AG04450 (cell line): ENCODE data around the gene MKI67. TPM values are rescaled to one million over a fixed set of nuclear protein-coding genes. Genes with fewer than 3 reads are reported as not detected.
"Not testable (repeated sequence)": the region's sequence is repeated elsewhere in the genome, so short reads cannot be mapped to it uniquely, and the experiment has no call there.

Experiments
- CTCF ChIA-PET: fragments of 300-600, 350-600 bp; formaldehyde crosslinking; extraction: SDS; loops from one replicate; lab custom pipeline; 2022; ENCODE audit warnings: antibody characterized with exemption, inconsistent platforms; lab: Charles Lee
- POLR2A ChIA-PET: fragments of 350-600 bp; formaldehyde crosslinking; extraction: SDS; loops from one replicate; lab custom pipeline; 2021; ENCODE audit warnings: antibody characterized with exemption, inconsistent platforms; lab: Yijun Ruan, JAX
- DNase-seq: peaks from one replicate; pipeline ENCODE4 v3.0.0-alpha.2; 2011; ENCODE audit warnings: low read depth, low spot score
- H3K27ac ChIP-seq: one replicate; pipeline ENCODE4 v1.5.1; 2012; ENCODE audit warnings: low read depth, low read length, control low read depth
- H3K27me3 ChIP-seq: one replicate; pipeline ENCODE4 v1.6.0; 2012; ENCODE audit warnings: low read length; ENCODE audit not compliant: control insufficient read depth, insufficient read depth
- H3K4me3 ChIP-seq: 2 replicates; pipeline ENCODE4 v1.5.1; 2011; ENCODE audit warnings: mild to moderate bottlenecking, low read depth, low read length, control low read depth
- H3K9me3 ChIP-seq: 2 replicates; pipeline ENCODE4 v1.5.1; 2012; ENCODE audit warnings: low read length; ENCODE audit not compliant: control insufficient read depth, insufficient read depth
- CTCF ChIP-seq: IDR thresholded peaks from 2 replicates; pipeline ENCODE4 v1.5.1; 2011; ENCODE audit warnings: low read depth, low read length, control low read depth, inconsistent platforms
- polyA plus RNA-seq: library from polyadenylated mRNA; depleted of rRNA; stranded (reverse); fragments of >200 nt; gene quantifications from 2 replicates; pipeline ENCODE4 v1.2.3, GENCODE V29; 2011

MKI67 gene
- polyA plus RNA-seq, 1 experiment, result 10.3 TPM

GRCh38 chr10:128096486-128097199, 29.6 kb downstream of the MKI67 start:
- Histone ChIP-seq H3K27me3 (no peaks in the 10 kb centered on the region), H3K4me3 (no peak overlapping the region), H3K27ac (no peak overlapping the region), H3K9me3 (no peaks in the 10 kb centered on the region)
- ChIA-PET CTCF (no interaction called here), POLR2A (no interaction called here)
- no peak for DNase-seq
- no peak for TF ChIP-seq CTCF

- no peaks in the 10 kb centered on the region for H3K27me3 ChIP-seq
- H3K27ac ChIP-seq, result no peak overlapping the region
- CTCF ChIA-PET, result no interaction called here
- DNase-seq, result no peak
- no peak for TF ChIP-seq CTCF
- no peaks in the 10 kb centered on the region for H3K9me3 ChIP-seq
- POLR2A ChIA-PET, result no interaction called here
- no peak overlapping the region for H3K4me3 ChIP-seq
These were observed 30.3 kb downstream of the MKI67 start for GRCh38 chr10:128095753-128096469.

- no peak for TF ChIP-seq CTCF
- Histone ChIP-seq H3K27me3 (no peaks in the 10 kb centered on the region), H3K27ac (no peak overlapping the region), H3K4me3 (no peak overlapping the region), H3K9me3 (no peaks in the 10 kb centered on the region)
- ChIA-PET CTCF (no interaction called here), POLR2A (no interaction called here)
- DNase-seq, result no peak
These were observed 31.0 kb downstream of the MKI67 start for GRCh38 chr10:128095027-128095752.

GRCh38 chr10:128094596-128094995, 31.6 kb downstream of the MKI67 start:
- POLR2A ChIA-PET, H3K4me3 ChIP-seq, DNase-seq, H3K27ac ChIP-seq, H3K9me3 ChIP-seq, H3K27me3 ChIP-seq, CTCF ChIA-PET: not testable (repeated sequence)

- POLR2A ChIA-PET, result no interaction called here
- no peak for TF ChIP-seq CTCF
- H3K9me3 ChIP-seq, result no peaks in the 10 kb centered on the region
- no peak overlapping the region for H3K27ac ChIP-seq
- CTCF ChIA-PET, result no interaction called here
- no peak overlapping the region for H3K4me3 ChIP-seq
- no peaks in the 10 kb centered on the region for H3K27me3 ChIP-seq
- DNase-seq, result no peak
These were observed 33.8 kb downstream of the MKI67 start for GRCh38 chr10:128092454-128092853.
